IMR-90 (cell line): Measurements from ENCODE around the gene DDX52. TPM values are rescaled to one million over a fixed set of nuclear protein-coding genes. Genes with fewer than 3 reads are reported as not detected.

Source experiments
- ATAC-seq: fragments of 200-7000 bp; cut with Tn5 transposase; 2 replicates; pipeline ENCODE4 v1.9.1; 2020; ENCODE audit warnings: low read depth, mild to moderate bottlenecking, moderate library complexity
- BruUV-seq: library from RNA; stranded (reverse); fragments of 400-500 nt; replicated peaks from 2 replicates; lab custom pipeline; 2021; lab: Mats Ljungman, UMichigan
- CTCF ChIA-PET: fragments of 300-600 bp; formaldehyde crosslinking; extraction: SDS; loops from one replicate; lab custom pipeline; 2021; ENCODE audit warnings: antibody characterized with exemption; lab: Yijun Ruan, JAX
- POLR2A ChIA-PET: fragments of 300-600 bp; sonication (Branson Sonifier 250); formaldehyde crosslinking; loops from one replicate; lab custom pipeline; 2022; ENCODE audit warnings: antibody characterized with exemption; ENCODE audit not compliant: unreplicated experiment; lab: Charles Lee
- DNase-seq: peaks from one replicate; pipeline ENCODE4 v3.0.0; 2013
- H2AFZ ChIP-seq: replicated peaks from 2 replicates; pipeline ENCODE3; 2013; ENCODE audit warnings: low read length, mild to moderate bottlenecking; ENCODE audit not compliant: poor library complexity
- H2AK5ac ChIP-seq: 2 replicates; pipeline ENCODE4 v1.6.1; 2013; ENCODE audit warnings: low read depth, low read length, inconsistent platforms
- H2AK9ac ChIP-seq: replicated peaks from 2 replicates; pipeline ENCODE3; 2013; ENCODE audit warnings: mild to moderate bottlenecking, low read depth, low read length, moderate library complexity; ENCODE audit not compliant: poor library complexity
- H2BK120ac ChIP-seq: 2 replicates; pipeline ENCODE4 v1.6.1; 2013; ENCODE audit warnings: low read depth, low read length, inconsistent platforms
- H2BK15ac ChIP-seq: 3 replicates; pipeline ENCODE4 v1.6.1; 2013; ENCODE audit warnings: low read depth, low read length, inconsistent platforms
- H2BK20ac ChIP-seq: 2 replicates; pipeline ENCODE4 v1.6.1; 2013; ENCODE audit warnings: low read depth, mild to moderate bottlenecking, inconsistent platforms, low read length, moderate library complexity
- H2BK5ac ChIP-seq: 2 replicates; pipeline ENCODE4 v1.6.1; 2013; ENCODE audit warnings: mild to moderate bottlenecking, low read depth, low read length, inconsistent platforms; ENCODE audit not compliant: poor library complexity, severe bottlenecking
- H3K14ac ChIP-seq: replicated peaks from 2 replicates; pipeline ENCODE4 v1.6.1; 2013; ENCODE audit warnings: low read depth, low read length, inconsistent platforms
- H3K18ac ChIP-seq: 2 replicates; pipeline ENCODE4 v1.6.1; 2013; ENCODE audit warnings: low read depth, low read length, control low read depth
- H3K23ac ChIP-seq: 2 replicates; pipeline ENCODE4 v1.6.1; 2013; ENCODE audit warnings: low read depth, low read length, inconsistent platforms
- H3K27ac ChIP-seq: 2 replicates; pipeline ENCODE4 v1.5.1; 2013; ENCODE audit warnings: mild to moderate bottlenecking, control low read depth, low read length; ENCODE audit not compliant: insufficient read depth
- H3K27me3 ChIP-seq: 2 replicates; pipeline ENCODE4 v1.6.1; 2013; ENCODE audit warnings: low read length; ENCODE audit not compliant: control insufficient read depth, insufficient read depth
- H3K36me3 ChIP-seq: 2 replicates; pipeline ENCODE4 v1.6.1; 2013; ENCODE audit warnings: low read length, mixed read lengths; ENCODE audit not compliant: control insufficient read depth, insufficient read depth
- H3K4ac ChIP-seq: 2 replicates; pipeline ENCODE4 v1.6.1; 2013; ENCODE audit warnings: low read depth, low read length, inconsistent platforms
- H3K4me1 ChIP-seq: 2 replicates; pipeline ENCODE4 v1.6.1; 2013; ENCODE audit warnings: low read length, mixed read lengths; ENCODE audit not compliant: control insufficient read depth, insufficient read depth
- H3K4me2 ChIP-seq: 2 replicates; pipeline ENCODE4 v1.6.1; 2013; ENCODE audit warnings: low read depth, mild to moderate bottlenecking, control low read depth, low read length, moderate library complexity
- H3K4me3 ChIP-seq: 2 replicates; pipeline ENCODE4 v1.5.1; 2013; ENCODE audit warnings: low read depth, mild to moderate bottlenecking, control low read depth, low read length, moderate library complexity; ENCODE audit not compliant: insufficient read depth
- H3K56ac ChIP-seq: 2 replicates; pipeline ENCODE4 v1.6.1; 2013; ENCODE audit warnings: low read length, inconsistent platforms; ENCODE audit not compliant: insufficient read depth; ENCODE audit errors: extremely low read depth
- H3K79me1 ChIP-seq, 2 experiments: 2 replicates each; pipeline ENCODE4 v1.6.1; 2013; ENCODE audit warnings: low read length in 2 of 2, inconsistent platforms in 1 of 2, low read depth in 1 of 2
- H3K9ac ChIP-seq: 2 replicates; pipeline ENCODE4 v1.6.1; 2013; ENCODE audit warnings: low read depth, low read length, control low read depth
- H3K9me1 ChIP-seq: 2 replicates; pipeline ENCODE4 v1.6.1; 2013; ENCODE audit warnings: low read length, inconsistent platforms; ENCODE audit not compliant: insufficient read depth
- H3K9me3 ChIP-seq: 2 replicates; pipeline ENCODE4 v1.6.1; 2013; ENCODE audit warnings: low read length; ENCODE audit not compliant: control insufficient read depth, insufficient read depth
- H4K20me1 ChIP-seq: 2 replicates; pipeline ENCODE4 v1.6.1; 2013; ENCODE audit warnings: low read length, inconsistent platforms; ENCODE audit not compliant: insufficient read depth
- H4K5ac ChIP-seq: 2 replicates; pipeline ENCODE4 v1.6.1; 2013; ENCODE audit warnings: mild to moderate bottlenecking, low read depth, low read length, control low read depth
- H4K8ac ChIP-seq, 2 experiments: 2 replicates each; pipeline ENCODE4 v1.6.1; 2013; ENCODE audit warnings: low read depth in 2 of 2, low read length in 2 of 2, control low read depth in 1 of 2, inconsistent platforms in 1 of 2
- H4K91ac ChIP-seq: 2 replicates; pipeline ENCODE4 v1.6.1; 2013; ENCODE audit warnings: low read depth, low read length, inconsistent platforms; ENCODE audit not compliant: insufficient read depth
- BHLHE40 ChIP-seq: fragments of 150-350 bp; IDR thresholded peaks from 2 replicates; pipeline ENCODE4 v1.6.1; 2016; ENCODE audit warnings: mild to moderate bottlenecking, low read depth, low read length
- CEBPB ChIP-seq: IDR thresholded peaks from 2 replicates; pipeline ENCODE4 v1.6.1; 2012; ENCODE audit warnings: low read depth, low read length, improper control_type of control experiment
- CHD1 ChIP-seq: IDR thresholded peaks from 2 replicates; pipeline ENCODE4 v1.6.1; 2012; ENCODE audit warnings: low read depth, low read length, improper control_type of control experiment
- CTCF ChIP-seq: conservative IDR thresholded peaks from 2 replicates; pipeline ENCODE4 v1.5.1; 2012; ENCODE audit warnings: mild to moderate bottlenecking, low read depth, low read length, improper control_type of control experiment
- FOS ChIP-seq: fragments of 150-350 bp; IDR thresholded peaks from 2 replicates; pipeline ENCODE4 v1.6.1; 2016; ENCODE audit warnings: low read depth, low read length
- MAFK ChIP-seq: IDR thresholded peaks from 2 replicates; pipeline ENCODE4 v1.6.1; 2012; ENCODE audit warnings: low read depth, low read length, improper control_type of control experiment
- MAZ ChIP-seq: IDR thresholded peaks from 2 replicates; pipeline ENCODE4 v1.6.1; 2012; ENCODE audit warnings: low read depth, mild to moderate bottlenecking, low read length, improper control_type of control experiment, moderate library complexity, borderline replicate concordance
- MXI1 ChIP-seq: IDR thresholded peaks from 2 replicates; pipeline ENCODE4 v1.6.1; 2012; ENCODE audit warnings: low read depth, mild to moderate bottlenecking, low read length, moderate library complexity, borderline replicate concordance
- NFE2L2 ChIP-seq: fragments of 150-350 bp; IDR thresholded peaks from 2 replicates; pipeline ENCODE4 v1.6.1; 2016; ENCODE audit warnings: low read depth, mild to moderate bottlenecking, low read length
- POLR2A ChIP-seq: IDR thresholded peaks from 2 replicates; pipeline ENCODE4 v1.6.1; 2012; ENCODE audit warnings: mild to moderate bottlenecking, low read depth, low read length
- RAD21 ChIP-seq: IDR thresholded peaks from 2 replicates; pipeline ENCODE4 v1.6.1; 2012; ENCODE audit warnings: low read length, improper control_type of control experiment
- RCOR1 ChIP-seq: IDR thresholded peaks from 2 replicates; pipeline ENCODE4 v1.6.1; 2012; ENCODE audit warnings: mild to moderate bottlenecking, low read length, improper control_type of control experiment; ENCODE audit not compliant: insufficient replicate concordance
- RFX5 ChIP-seq: IDR thresholded peaks from 2 replicates; pipeline ENCODE4 v1.8.0; 2012; ENCODE audit warnings: low read depth, mild to moderate bottlenecking, low read length, moderate library complexity
- SMC3 ChIP-seq: fragments of 150-350 bp; IDR thresholded peaks from 2 replicates; pipeline ENCODE4 v1.6.1; 2016; ENCODE audit warnings: low read depth, mild to moderate bottlenecking, antibody characterized with exemption, low read length, moderate library complexity
- USF2 ChIP-seq: fragments of 150-350 bp; IDR thresholded peaks from 2 replicates; pipeline ENCODE4 v1.6.1; 2017; ENCODE audit warnings: mild to moderate bottlenecking, antibody characterized with exemption, low read length, low read depth
- WGBS, 2 experiments: methylation state at CpG; one replicate each; pipeline versions ENCODE4 v1.1.5 to v1.1.7; 2013; ENCODE audit warnings: missing lambda C conversion rate in 2 of 2; ENCODE audit not compliant: insufficient read length in 1 of 2; ENCODE audit errors: extremely low coverage in 2 of 2; 5-methylcytosine and 5-hydroxymethylcytosine counted together
- dilution Hi-C: fragments of 300-500 bp; cut with HindIII; formaldehyde crosslinking; loops from one replicate; pipeline ENCODE4 v1.14.3; 2018; ENCODE audit warnings: low sequenced_read_pairs; ENCODE audit not compliant: unreplicated experiment
- in situ Hi-C: fragments of 300-500 bp; cut with MboI; formaldehyde crosslinking; loops from 3 replicates; pipeline ENCODE4 v1.14.3; 2019; ENCODE audit warnings: low sequenced_read_pairs, inconsistent platforms, mixed read lengths
- intact Hi-C: fragments of 100-400 bp; cut with micrococcal nuclease; formaldehyde crosslinking; loops from 2 replicates; pipeline ENCODE4 v1.10.0; 2022
- polyA plus RNA-seq, 3 experiments: library from polyadenylated mRNA; depleted of rRNA; stranded (reverse); fragments of >200 nt; gene quantifications; 2 replicates each; pipeline ENCODE4 v1.2.3, GENCODE V29; 2012; ENCODE audit warnings: low replicate concordance in 1 of 3
- total RNA-seq: library from RNA; depleted of rRNA; stranded (reverse); fragments of >200 nt; gene quantifications from 2 replicates; pipeline ENCODE4 v1.2.3, GENCODE V29; 2012
- TF ChIP-seq, protein P1 (sequence below): fragments of 150-350 bp; IDR thresholded peaks from 2 replicates; pipeline ENCODE4 v1.6.1; 2016; ENCODE audit warnings: low read depth, mild to moderate bottlenecking, low read length, moderate library complexity, borderline replicate concordance

DDX52 gene
- total and polyA plus RNA-seq, 2 of the 4 experiments (the other 2 are of a cell fraction), result 12.5 to 26.7 TPM

DNA sequence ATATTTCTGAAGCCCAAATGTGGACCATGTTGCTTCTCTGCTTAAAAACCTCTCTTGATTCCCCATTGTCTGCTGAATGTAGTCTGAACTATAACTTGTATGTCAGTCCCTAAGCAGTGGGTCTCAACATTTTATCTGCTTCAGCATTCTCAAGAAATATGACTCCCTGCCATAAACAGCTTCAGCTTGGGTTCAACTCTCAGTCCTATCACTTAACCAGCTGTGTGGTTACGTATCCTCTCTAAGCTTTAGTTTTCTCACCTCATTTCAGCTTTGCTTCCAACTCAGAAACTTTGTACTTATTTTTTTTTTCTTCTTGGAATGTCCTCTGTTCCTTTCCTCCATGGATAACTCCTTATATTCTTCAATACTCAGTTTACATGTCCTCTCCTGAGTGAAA lies 4.6 kb upstream of the DDX52 start:
- ChIA-PET CTCF (interaction anchor here (0.6 kb wide), 2 partner anchors 24 to 65 kb away, joined by 3 to 6 read pairs; no protein-coding TSS in a partner anchor), POLR2A (no interaction called here)
- intact Hi-C loops, result no loop called here
- Histone ChIP-seq H2AFZ (no peak overlapping the region), H3K4ac (peak overlapping the region; percentile 56; the same call in 1 of the 2 replicates), H2AK9ac (no peak overlapping the region), H4K20me1 (no peaks in the 10 kb centered on the region), H2BK120ac (peak overlapping the region; percentile 92), H4K5ac (peak overlapping the region; percentile 21; the same call in 1 of the 2 replicates), H4K8ac (peak overlapping the region; percentile 10 to 81; a peak in 3 of 4 replicates), H4K91ac (peak overlapping the region; percentile 85), H3K9me3 (no peaks in the 10 kb centered on the region), H3K18ac (peak overlapping the region; percentile 68; the same call in 1 of the 2 replicates), H3K4me3 (no peak overlapping the region), H3K23ac (peak overlapping the region; percentile 65; the same call in 1 of the 2 replicates), H3K36me3 (no peaks in the 10 kb centered on the region), H3K27ac (no peak overlapping the region), H2AK5ac (0 out of 2 replicates have a peak overlapping the region, but pooled peaks have one; percentile 6), H2BK5ac (peak overlapping the region; percentile 85), H3K14ac (peak overlapping the region; percentile 49), H2BK20ac (peak overlapping the region; percentile 87), H3K4me2 (peak overlapping the region; percentile 89; the same call in 1 of the 2 replicates), H3K27me3 (no peaks in the 10 kb centered on the region), H3K56ac (peak overlapping the region; percentile 67; the same call in 1 of the 2 replicates), H3K9me1 (no peaks in the 10 kb centered on the region; the same call in 1 of the 2 replicates), H3K9ac (no peak overlapping the region), H3K4me1 (peaks cover 9% of the 10 kb centered on the region; the same call in 1 of the 2 replicates), H2BK15ac (peak overlapping the region; percentile 76), H3K79me1 (peaks cover 0 to 11% of the 10 kb centered on the region in 2 experiments; a peak in 2 of 4 replicates)
- ATAC-seq (no peak), DNase-seq (no peak)
- in situ Hi-C loops, result loop anchor here (25.0 kb wide), 1 partner anchor 639 kb away; the partner anchor contains the start of gene MRPL45
- TF ChIP-seq CTCF, result no peak
- TF ChIP-seq, protein P1, sequence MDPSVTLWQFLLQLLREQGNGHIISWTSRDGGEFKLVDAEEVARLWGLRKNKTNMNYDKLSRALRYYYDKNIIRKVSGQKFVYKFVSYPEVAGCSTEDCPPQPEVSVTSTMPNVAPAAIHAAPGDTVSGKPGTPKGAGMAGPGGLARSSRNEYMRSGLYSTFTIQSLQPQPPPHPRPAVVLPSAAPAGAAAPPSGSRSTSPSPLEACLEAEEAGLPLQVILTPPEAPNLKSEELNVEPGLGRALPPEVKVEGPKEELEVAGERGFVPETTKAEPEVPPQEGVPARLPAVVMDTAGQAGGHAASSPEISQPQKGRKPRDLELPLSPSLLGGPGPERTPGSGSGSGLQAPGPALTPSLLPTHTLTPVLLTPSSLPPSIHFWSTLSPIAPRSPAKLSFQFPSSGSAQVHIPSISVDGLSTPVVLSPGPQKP, result no peak
- no peak for TF ChIP-seq RAD21
- no peak for TF ChIP-seq CEBPB
- TF ChIP-seq MXI1, result no peak
- no peak for TF ChIP-seq MAZ
- TF ChIP-seq USF2, result no peak
- TF ChIP-seq SMC3, result no peak
- no peak for TF ChIP-seq CHD1
- no peak for TF ChIP-seq BHLHE40
- no peak for TF ChIP-seq RCOR1
- TF ChIP-seq RFX5, result no peak
- no peak for TF ChIP-seq POLR2A
- no peak for TF ChIP-seq MAFK
- TF ChIP-seq NFE2L2, result no peak
- no peak for TF ChIP-seq FOS
- no TSS peak for BruUV-seq
- dilution Hi-C loops, result no loop called here
- no CpG with 5 or more reads among the region's 1 CpG for WGBS, 2 experiments
